Endothelial cell of umbilical vein (primary cell): ENCODE measurements around the gene GFER. TPM values are rescaled to one million over a fixed set of nuclear protein-coding genes. Genes with fewer than 3 reads are reported as not detected.

Experiments
- BruUV-seq: library from RNA; stranded (reverse); fragments of 400-500 nt; replicated peaks from 2 replicates; lab custom pipeline; 2021; lab: Mats Ljungman, UMichigan
- CTCF ChIA-PET: fragments of 300-600, 350-600 bp; sonication (Branson Sonifier 250); formaldehyde crosslinking; loops from one replicate; lab custom pipeline; 2021; ENCODE audit warnings: antibody characterized with exemption, inconsistent platforms; lab: Charles Lee
- POLR2A ChIA-PET: fragments of 300-600, 350-600 bp; sonication (Branson Sonifier 250); formaldehyde crosslinking; loops from one replicate; lab custom pipeline; 2021; ENCODE audit warnings: antibody characterized with exemption, inconsistent platforms; lab: Charles Lee
- DNase-seq: peaks from one replicate; pipeline ENCODE4 v3.0.0-alpha.2; 2011; ENCODE audit warnings: low read depth, low spot score
- FAIRE-seq: peaks from 2 replicates; lab custom pipeline; 2011; peaks lifted over from hg19 to GRCh38; lab: Jason Lieb, UNC
- H2AFZ ChIP-seq: 2 replicates; pipeline ENCODE4 v1.6.0; 2012; ENCODE audit warnings: low read depth, low read length, control low read depth, inconsistent platforms
- H3K27ac ChIP-seq: 2 replicates; pipeline ENCODE4 v1.5.1; 2011; ENCODE audit warnings: low read depth, mild to moderate bottlenecking, control low read depth, low read length, moderate library complexity; ENCODE audit not compliant: insufficient read depth
- H3K27me3 ChIP-seq, 2 experiments: 2 replicates each; pipeline versions ENCODE4 v1.6.0 to v1.6.1; 2011; ENCODE audit warnings: low read length in 2 of 2, mixed read lengths in 1 of 2; ENCODE audit not compliant: control insufficient read depth in 2 of 2, insufficient read depth in 2 of 2
- H3K36me3 ChIP-seq, 2 experiments: 2 replicates in 1 of 2; 3 replicates in 1 of 2; pipeline ENCODE4 v1.5.1; 2011; ENCODE audit warnings: low read length in 2 of 2, mild to moderate bottlenecking in 1 of 2, moderate library complexity in 1 of 2; ENCODE audit not compliant: control insufficient read depth in 2 of 2, insufficient read depth in 2 of 2; ENCODE audit errors: extremely low read depth in 1 of 2
- H3K4me1 ChIP-seq: 3 replicates; pipeline ENCODE4 v1.5.1; 2011; ENCODE audit warnings: mild to moderate bottlenecking, low read length; ENCODE audit not compliant: control insufficient read depth, insufficient read depth; ENCODE audit errors: extremely low read depth
- H3K4me2 ChIP-seq: 2 replicates; pipeline ENCODE4 v1.6.1; 2011; ENCODE audit warnings: low read length, control low read depth, mixed read lengths; ENCODE audit not compliant: insufficient read depth
- H3K4me3 ChIP-seq, 3 experiments: fragments of 200-600 bp in 1 of 3; sonication (generic), shearing (Covaris generic) in 1 of 3; replicated peaks in 1 of 3; 2 replicates each; pipeline ENCODE4 v1.5.1; 2011 to 2016; ENCODE audit warnings: control low read depth in 3 of 3, low read length in 3 of 3, mild to moderate bottlenecking in 2 of 3, inconsistent platforms in 1 of 3, low read depth in 1 of 3, moderate library complexity in 1 of 3; ENCODE audit not compliant: insufficient read depth in 1 of 3
- H3K79me2 ChIP-seq: 2 replicates; pipeline ENCODE4 v1.6.0; 2012; ENCODE audit warnings: low read length, inconsistent platforms; ENCODE audit not compliant: control insufficient read depth, insufficient read depth
- H3K9ac ChIP-seq: replicated peaks from 2 replicates; pipeline ENCODE3; 2011; ENCODE audit warnings: low read length, control low read depth; ENCODE audit not compliant: insufficient read depth; ENCODE audit errors: extremely low read depth
- H3K9me1 ChIP-seq: replicated peaks from 3 replicates; pipeline ENCODE4 v1.6.0; 2011; ENCODE audit warnings: mild to moderate bottlenecking, low read length; ENCODE audit not compliant: control insufficient read depth, insufficient read depth; ENCODE audit errors: extremely low read depth
- H3K9me3 ChIP-seq: replicated peaks from 2 replicates; pipeline ENCODE4 v1.5.1; 2012; ENCODE audit warnings: low read length, inconsistent platforms; ENCODE audit not compliant: control insufficient read depth, insufficient read depth
- H4K20me1 ChIP-seq: replicated peaks from 2 replicates; pipeline ENCODE3; 2011; ENCODE audit warnings: mild to moderate bottlenecking, low read length; ENCODE audit not compliant: control insufficient read depth, insufficient read depth; ENCODE audit errors: extremely low read depth
- EZH2 ChIP-seq: IDR thresholded peaks from 2 replicates; pipeline ENCODE4 v1.6.1; 2012; ENCODE audit warnings: borderline replicate concordance, low read depth, mild to moderate bottlenecking, moderate library complexity, low read length, inconsistent platforms; ENCODE audit not compliant: severe bottlenecking
- FOS ChIP-seq: IDR thresholded peaks from 2 replicates; pipeline ENCODE4 v1.6.1; 2011; ENCODE audit warnings: mild to moderate bottlenecking, low read length, moderate library complexity, borderline replicate concordance; ENCODE audit not compliant: insufficient read depth
- GATA2 ChIP-seq: IDR thresholded peaks from 2 replicates; pipeline ENCODE4 v1.7.0; 2011; ENCODE audit warnings: low read depth, mild to moderate bottlenecking, moderate library complexity, mixed read lengths, low read length; ENCODE audit not compliant: insufficient read length, insufficient read depth
- JUN ChIP-seq: IDR thresholded peaks from 2 replicates; pipeline ENCODE4 v1.6.1; 2011; ENCODE audit warnings: borderline replicate concordance, low read depth; ENCODE audit not compliant: insufficient read length, insufficient read depth
- MYC ChIP-seq: IDR thresholded peaks from one replicate; pipeline ENCODE4 v1.6.1; 2011; ENCODE audit warnings: mild to moderate bottlenecking, low read depth, low read length
- POLR2A ChIP-seq: IDR thresholded peaks from 2 replicates; pipeline ENCODE4 v1.6.1; 2012; ENCODE audit warnings: low read depth, mild to moderate bottlenecking, control low read depth, low read length
- POLR2AphosphoS5 ChIP-seq: IDR thresholded peaks from 2 replicates; pipeline ENCODE4 v1.6.1; 2012; ENCODE audit warnings: low read depth, mild to moderate bottlenecking, control low read depth, low read length, moderate library complexity; ENCODE audit not compliant: insufficient read depth
- dilution Hi-C: fragments of 300-500 bp; cut with MboI; formaldehyde crosslinking; loops from one replicate; pipeline ENCODE4 v1.15.0; 2019; ENCODE audit warnings: low sequenced_read_pairs; ENCODE audit not compliant: extremely low pct_ligation_motif_present
- intact Hi-C: fragments of 100-400 bp; cut with micrococcal nuclease; formaldehyde crosslinking; loops from one replicate; pipeline ENCODE4 v1.10.0; 2022
- polyA plus RNA-seq, 4 experiments: library from polyadenylated mRNA; depleted of rRNA in 3 of 4; stranded (reverse) in 3 of 4; unstranded in 1 of 4; fragments of >200 nt; gene quantifications; 2 replicates each; pipeline versions ENCODE4 v1.2.1 to v1.2.3, GENCODE V29; 2011 to 2012; ENCODE audit warnings: missing spikeins in 1 of 4
- total RNA-seq: library from RNA; stranded (reverse); gene quantifications from 2 replicates; pipeline ENCODE4 v1.2.3, GENCODE V29; 2021
- TF ChIP-seq, protein P1 (sequence below): IDR thresholded peaks from 2 replicates; pipeline ENCODE4 v1.6.1; 2011; ENCODE audit not compliant: insufficient read depth, insufficient read length
- TF ChIP-seq, protein P2 (sequence below), 2 donors: IDR thresholded peaks; 1 replicate in 1 of 2; 2 replicates in 1 of 2; pipeline ENCODE4 v1.5.1; 2011; ENCODE audit warnings: low read length in 2 of 2, mild to moderate bottlenecking in 2 of 2, moderate library complexity in 2 of 2, control low read depth in 1 of 2, inconsistent platforms in 1 of 2, low read depth in 1 of 2; ENCODE audit not compliant: insufficient read depth in 1 of 2; ENCODE audit errors: extremely low read depth in 1 of 2

GFER gene
- total and polyA plus RNA-seq, 2 donors (not counting 3 experiments of a cell fraction or from before 2014, with no cell fraction given) = 13.7 to 29.9 TPM

DNA sequence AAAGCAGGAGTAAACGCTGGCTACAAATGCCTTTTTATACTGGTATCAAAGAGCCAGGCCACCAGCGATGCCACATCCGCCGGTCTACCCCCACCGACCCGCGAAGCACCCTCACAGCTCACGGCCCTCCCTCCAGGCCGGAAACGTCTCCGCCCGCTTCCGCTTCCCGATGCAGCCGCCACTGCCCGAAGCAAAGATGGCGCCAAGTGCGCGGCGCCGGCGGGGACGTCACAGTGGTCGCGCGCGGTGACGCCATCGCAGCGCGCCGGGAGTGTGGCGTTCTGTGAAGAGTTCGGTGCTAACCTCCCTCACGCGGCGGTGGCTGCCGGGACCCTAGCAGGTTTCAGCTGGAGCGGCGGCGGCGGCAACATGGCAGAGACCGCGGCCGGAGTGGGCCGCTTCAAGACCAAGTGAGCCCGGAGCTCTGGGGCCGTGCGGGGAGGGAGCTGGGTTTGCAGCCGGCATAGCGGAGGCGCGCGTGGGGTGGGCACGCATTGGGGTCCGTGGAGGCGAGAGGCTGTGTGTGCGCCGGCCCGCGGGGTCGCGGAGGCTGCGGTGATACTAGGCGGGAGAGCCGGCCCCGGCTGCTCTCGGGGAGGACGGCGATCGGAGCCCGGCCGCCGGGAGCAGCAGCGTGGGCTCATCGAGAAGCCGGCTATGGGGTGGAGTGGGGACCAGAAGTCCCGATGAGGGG is 12.1 kb upstream of the GFER start, which contains the start of gene TBL3:
TBL3 (plus strand) TSS at position 258 of the 694 bp plus-strand sequence; CDS start at position 370, 112 bp downstream.
- Histone ChIP-seq H3K9ac (peak within 1 kb of the TSS; percentile 76), H3K4me2 (peak within 1 kb of the TSS; percentile 70), H3K79me2 (peaks cover 15% of the 10 kb centered on the region), H3K4me3 (peak within 1 kb of the TSS; percentile 59 to 82 (median 62)), H3K9me1 (no peaks in the 10 kb centered on the region), H3K36me3 (peaks cover 9 to 25% of the 10 kb centered on the region in 2 experiments), H4K20me1 (no peaks in the 10 kb centered on the region), H2AFZ (peak within 1 kb of the TSS; percentile 65), H3K9me3 (no peaks in the 10 kb centered on the region), H3K4me1 (peaks cover 4% of the 10 kb centered on the region), H3K27me3 (no peaks in the 10 kb centered on the region), H3K27ac (peak within 1 kb of the TSS; percentile 40)
- POLR2A ChIA-PET = interaction anchor here (1.2 kb wide), 1 partner anchor 8 kb away, joined by 3 read pairs; no protein-coding TSS in a partner anchor
- TF ChIP-seq EZH2 (no peak), GATA2 (no peak), POLR2A (peak; percentile 94), JUN (no peak), FOS (no peak), MYC (no peak), POLR2AphosphoS5 (peak; percentile 94)
- TF ChIP-seq, protein P1, sequence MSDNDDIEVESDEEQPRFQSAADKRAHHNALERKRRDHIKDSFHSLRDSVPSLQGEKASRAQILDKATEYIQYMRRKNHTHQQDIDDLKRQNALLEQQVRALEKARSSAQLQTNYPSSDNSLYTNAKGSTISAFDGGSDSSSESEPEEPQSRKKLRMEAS = peak; percentile 68
- TF ChIP-seq, protein P2, sequence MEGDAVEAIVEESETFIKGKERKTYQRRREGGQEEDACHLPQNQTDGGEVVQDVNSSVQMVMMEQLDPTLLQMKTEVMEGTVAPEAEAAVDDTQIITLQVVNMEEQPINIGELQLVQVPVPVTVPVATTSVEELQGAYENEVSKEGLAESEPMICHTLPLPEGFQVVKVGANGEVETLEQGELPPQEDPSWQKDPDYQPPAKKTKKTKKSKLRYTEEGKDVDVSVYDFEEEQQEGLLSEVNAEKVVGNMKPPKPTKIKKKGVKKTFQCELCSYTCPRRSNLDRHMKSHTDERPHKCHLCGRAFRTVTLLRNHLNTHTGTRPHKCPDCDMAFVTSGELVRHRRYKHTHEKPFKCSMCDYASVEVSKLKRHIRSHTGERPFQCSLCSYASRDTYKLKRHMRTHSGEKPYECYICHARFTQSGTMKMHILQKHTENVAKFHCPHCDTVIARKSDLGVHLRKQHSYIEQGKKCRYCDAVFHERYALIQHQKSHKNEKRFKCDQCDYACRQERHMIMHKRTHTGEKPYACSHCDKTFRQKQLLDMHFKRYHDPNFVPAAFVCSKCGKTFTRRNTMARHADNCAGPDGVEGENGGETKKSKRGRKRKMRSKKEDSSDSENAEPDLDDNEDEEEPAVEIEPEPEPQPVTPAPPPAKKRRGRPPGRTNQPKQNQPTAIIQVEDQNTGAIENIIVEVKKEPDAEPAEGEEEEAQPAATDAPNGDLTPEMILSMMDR (IDR thresholded peaks at IDR 0.05; ENCODE audit: extremely low read depth in 1 of 2, insufficient read depth in 1 of 2, low read depth in 1 of 2, low read length in 2 of 2) = no peak
- peak; percentile 88 for FAIRE-seq
- no TSS peak for BruUV-seq
- dilution Hi-C loops = no loop called here
- DNase-seq = peak; percentile 95
- intact Hi-C loops = loop anchor here (1.0 kb wide), 1 partner anchor 12 kb away; the partner anchor contains the start of gene GFER
- CTCF ChIA-PET = interaction anchor here (1.4 kb wide), 1 partner anchor 169 kb away, joined by 5 read pairs; no protein-coding TSS in a partner anchor
